Subcutaneous adipose tissue (tissue), 4 donors: Measurements from ENCODE around the gene ATRN. TPM values are rescaled to one million over a fixed set of nuclear protein-coding genes. Genes with fewer than 3 reads are reported as not detected.

Experiments
- CTCF ChIP-seq: fragments of 450-650 bp; IDR thresholded peaks from one replicate; pipeline ENCODE4 v1.5.1; 2016; ENCODE audit warnings: low read depth, mild to moderate bottlenecking, control low read depth, antibody characterized with exemption, moderate library complexity
- total RNA-seq, 4 donors: library from RNA; depleted of rRNA; stranded (reverse); fragments of >200 nt; gene quantifications; one replicate each; pipeline ENCODE4 v1.1.0, GENCODE V29; 2016

The ATRN gene
- total RNA-seq, 4 donors from 2014 or later, result 24.7 to 42.3 (median 30.3) TPM

GRCh38 chr20:3628502-3629314 lies 157.9 kb downstream of the ATRN start:
- no peak for TF ChIP-seq CTCF

GRCh38 chr20:3629893-3630292 lies 159.1 kb downstream of the ATRN start:
- TF ChIP-seq CTCF, result no peak

- TF ChIP-seq CTCF, result no peak
These were observed 159.6 kb downstream of the ATRN start for GRCh38 chr20:3630429-3630828.

GRCh38 chr20:3631534-3631933 lies 160.7 kb downstream of the ATRN start:
- TF ChIP-seq CTCF, result no peak

GRCh38 chr20:3632311-3633004 lies 161.6 kb downstream of the ATRN start:
- no peak for TF ChIP-seq CTCF

GRCh38 chr20:3633913-3634478 lies 163.2 kb downstream of the ATRN start:
- no peak for TF ChIP-seq CTCF

GRCh38 chr20:3635346-3635745 lies 164.5 kb downstream of the ATRN start:
- no peak for TF ChIP-seq CTCF
